HFFc6 (cell line): Measurements from ENCODE around the gene B4GALT5. TPM values are rescaled to one million over a fixed set of nuclear protein-coding genes. Genes with fewer than 3 reads are reported as not detected.
A peak's percentile ranks its signal among the peaks of the same experiment; 100 is the strongest.
"Not testable (repeated sequence)": the region's sequence is repeated elsewhere in the genome, so short reads cannot be mapped to it uniquely, and the experiment has no call there.

Experiments used
- DNase-seq: peaks from one replicate; pipeline ENCODE4 v3.0.0-alpha.2; 2018
- H3K27ac Mint-ChIP-seq: 2 replicates; pipeline ENCODE4 v1.8.0; 2020; ENCODE audit warnings: mild to moderate bottlenecking, mixed read lengths
- H3K27me3 Mint-ChIP-seq: 2 replicates; pipeline ENCODE4 v1.8.0; 2021; ENCODE audit warnings: mild to moderate bottlenecking, moderate library complexity, mixed read lengths; ENCODE audit not compliant: insufficient read depth
- H3K36me3 Mint-ChIP-seq: 2 replicates; pipeline ENCODE4 v1.8.0; 2021; ENCODE audit warnings: low read depth, mixed read lengths
- H3K4me1 Mint-ChIP-seq: 2 replicates; pipeline ENCODE4 v1.8.0; 2020; ENCODE audit warnings: low read depth, mixed read lengths
- H3K4me3 Mint-ChIP-seq: 2 replicates; pipeline ENCODE4 v1.8.0; 2020; ENCODE audit warnings: mild to moderate bottlenecking, moderate library complexity, mixed read lengths
- H3K9me3 Mint-ChIP-seq: 2 replicates; pipeline ENCODE4 v1.8.0; 2020; ENCODE audit warnings: mild to moderate bottlenecking, mixed read lengths
- total RNA-seq, 6 experiments: library from RNA; stranded (reverse); fragmentation: NEBNext Ultra II Directional; extraction: Animal tissue kit (Norgen Biotek cat#: 25700); gene quantifications; 2 replicates in 1 of 6; 3 replicates in 5 of 6; pipeline ENCODE4 v1.2.3, GENCODE V29; 2021
- TF ChIP-seq, protein P1 (sequence below): fragments of 200-600 bp; sonication (generic); IDR thresholded peaks from 2 replicates; pipeline ENCODE4 v1.5.0; 2021; ENCODE audit warnings: antibody characterized with exemption, mild to moderate bottlenecking

B4GALT5 gene
- total RNA-seq, 6 experiments from 2014 or later: 19.7 to 25.0 (median 21.9) TPM

DNA sequence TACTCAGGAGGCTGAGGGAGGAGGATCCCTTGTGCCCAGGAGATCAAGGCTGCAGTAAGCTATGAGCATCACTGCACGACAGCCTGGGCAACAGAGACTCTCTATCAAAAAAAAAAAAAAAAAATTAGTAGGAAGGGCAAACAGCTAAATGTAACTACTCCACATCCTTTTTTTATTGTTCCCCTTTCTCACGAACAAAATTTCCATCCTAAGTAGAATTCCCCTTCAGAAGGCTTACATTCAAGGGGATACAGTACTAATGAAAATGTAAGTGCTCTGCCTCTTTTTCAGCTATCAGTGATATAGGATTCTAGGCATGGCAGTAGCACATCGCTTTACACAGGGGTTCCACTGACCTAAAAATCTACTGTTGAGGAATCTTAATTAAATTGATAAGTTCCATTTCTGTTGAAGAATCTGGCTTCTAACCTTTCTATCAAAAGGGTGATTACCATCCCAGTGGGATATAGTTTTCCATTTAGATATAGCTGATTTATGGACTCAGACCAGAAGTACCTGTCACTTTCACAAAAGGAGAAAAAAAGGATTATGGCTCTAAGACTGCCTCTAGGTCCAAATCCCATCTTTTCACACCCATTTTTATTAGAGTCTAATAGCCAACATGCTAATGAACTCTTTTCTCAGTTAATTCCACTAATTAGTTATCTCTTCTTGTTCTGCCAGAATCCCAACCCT lies 2.6 kb downstream of the B4GALT5 start:
- peak overlapping the region; percentile 93 for H3K4me3 Mint-ChIP-seq
- no peak for DNase-seq
- H3K36me3 Mint-ChIP-seq: no peaks in the 10 kb centered on the region
- no peaks in the 10 kb centered on the region for H3K9me3 Mint-ChIP-seq
- H3K27ac Mint-ChIP-seq: no peak overlapping the region; the same call in 1 of the 2 replicates
- peaks cover 42% of the 10 kb centered on the region for H3K4me1 Mint-ChIP-seq
- TF ChIP-seq, protein P1, sequence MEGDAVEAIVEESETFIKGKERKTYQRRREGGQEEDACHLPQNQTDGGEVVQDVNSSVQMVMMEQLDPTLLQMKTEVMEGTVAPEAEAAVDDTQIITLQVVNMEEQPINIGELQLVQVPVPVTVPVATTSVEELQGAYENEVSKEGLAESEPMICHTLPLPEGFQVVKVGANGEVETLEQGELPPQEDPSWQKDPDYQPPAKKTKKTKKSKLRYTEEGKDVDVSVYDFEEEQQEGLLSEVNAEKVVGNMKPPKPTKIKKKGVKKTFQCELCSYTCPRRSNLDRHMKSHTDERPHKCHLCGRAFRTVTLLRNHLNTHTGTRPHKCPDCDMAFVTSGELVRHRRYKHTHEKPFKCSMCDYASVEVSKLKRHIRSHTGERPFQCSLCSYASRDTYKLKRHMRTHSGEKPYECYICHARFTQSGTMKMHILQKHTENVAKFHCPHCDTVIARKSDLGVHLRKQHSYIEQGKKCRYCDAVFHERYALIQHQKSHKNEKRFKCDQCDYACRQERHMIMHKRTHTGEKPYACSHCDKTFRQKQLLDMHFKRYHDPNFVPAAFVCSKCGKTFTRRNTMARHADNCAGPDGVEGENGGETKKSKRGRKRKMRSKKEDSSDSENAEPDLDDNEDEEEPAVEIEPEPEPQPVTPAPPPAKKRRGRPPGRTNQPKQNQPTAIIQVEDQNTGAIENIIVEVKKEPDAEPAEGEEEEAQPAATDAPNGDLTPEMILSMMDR: no peak
- H3K27me3 Mint-ChIP-seq: no peaks in the 10 kb centered on the region; the same call in none of the 2 replicates

DNA sequence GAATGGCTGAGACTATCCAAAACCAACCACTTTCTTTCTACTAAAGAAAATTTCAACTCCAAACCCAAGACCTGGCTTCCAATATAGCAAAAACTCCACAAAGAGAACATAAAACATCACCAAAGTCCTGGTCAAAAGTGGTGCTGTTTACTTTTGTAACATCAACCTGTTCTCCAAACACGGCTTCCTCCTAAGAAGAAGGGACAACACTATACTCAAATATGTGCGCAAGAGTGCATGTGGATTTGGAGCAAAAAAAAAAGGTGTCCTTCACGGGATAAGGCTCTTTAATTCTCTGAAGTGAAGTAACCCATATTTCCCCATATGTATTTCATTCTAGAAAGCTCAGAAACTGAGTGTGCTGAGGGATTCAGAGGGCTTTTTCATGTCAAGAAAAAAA lies 6.6 kb downstream of the B4GALT5 start:
- peaks cover 2% of the 10 kb centered on the region; the same call in 1 of the 2 replicates for H3K27me3 Mint-ChIP-seq
- TF ChIP-seq, protein P1: no peak
- no peak overlapping the region for H3K4me3 Mint-ChIP-seq
- H3K4me1 Mint-ChIP-seq: peaks cover 31% of the 10 kb centered on the region
- no peaks in the 10 kb centered on the region for H3K36me3 Mint-ChIP-seq
- DNase-seq: no peak
- H3K9me3 Mint-ChIP-seq: no peaks in the 10 kb centered on the region
- no peak overlapping the region for H3K27ac Mint-ChIP-seq

DNA sequence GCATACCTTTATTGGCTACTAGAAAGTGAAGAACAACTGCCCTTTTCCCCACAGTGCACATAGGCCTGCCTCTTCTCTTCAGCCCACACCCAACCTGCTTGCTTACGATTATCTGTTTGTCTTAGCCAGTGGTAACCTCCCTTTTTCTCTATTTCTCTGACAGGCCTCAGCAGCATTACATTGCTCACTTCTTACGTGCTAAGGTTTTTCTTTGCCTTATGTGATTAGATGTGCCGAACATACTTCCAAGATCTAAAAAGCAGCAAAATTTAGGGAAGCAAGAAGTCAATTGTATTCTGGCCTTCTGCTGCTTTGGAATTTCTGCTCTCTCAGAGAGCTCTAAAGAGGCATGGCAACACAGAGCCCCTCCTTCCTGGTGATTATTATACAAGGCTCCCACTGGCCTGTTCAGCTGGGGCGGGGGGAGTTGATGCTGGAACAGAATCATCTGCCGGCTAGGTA lies 7.0 kb downstream of the B4GALT5 start:
- no peak for DNase-seq
- H3K9me3 Mint-ChIP-seq: no peaks in the 10 kb centered on the region
- H3K4me3 Mint-ChIP-seq: no peak overlapping the region
- H3K27me3 Mint-ChIP-seq: peaks cover 2% of the 10 kb centered on the region; the same call in 1 of the 2 replicates
- no peaks in the 10 kb centered on the region for H3K36me3 Mint-ChIP-seq
- no peak overlapping the region; the same call in 1 of the 2 replicates for H3K27ac Mint-ChIP-seq
- TF ChIP-seq, protein P1: no peak
- peaks cover 31% of the 10 kb centered on the region for H3K4me1 Mint-ChIP-seq

DNA sequence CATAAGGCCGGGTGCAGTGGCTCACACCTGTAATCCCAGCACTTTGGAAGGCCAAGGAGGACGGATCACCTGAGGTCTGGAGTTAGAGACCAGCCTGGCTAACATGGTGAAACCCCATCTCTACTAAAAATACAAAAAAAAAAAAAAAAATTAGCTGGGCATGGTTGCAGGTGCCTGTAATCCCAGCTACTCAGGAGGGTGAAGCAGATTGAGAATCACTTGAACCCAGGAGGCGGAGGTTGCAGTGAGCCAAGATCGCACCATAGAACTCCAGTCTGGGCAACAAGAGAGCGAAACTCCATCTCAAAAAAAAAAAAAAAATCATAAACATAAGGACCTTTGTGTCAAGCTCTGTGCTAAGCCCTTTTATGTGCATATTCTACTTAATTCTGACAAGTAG lies 7.8 kb downstream of the B4GALT5 start:
- H3K27me3 Mint-ChIP-seq, H3K9me3 Mint-ChIP-seq, H3K36me3 Mint-ChIP-seq, H3K27ac Mint-ChIP-seq, DNase-seq, H3K4me3 Mint-ChIP-seq: not testable (repeated sequence)
- H3K4me1 Mint-ChIP-seq: peaks cover 31% of the 10 kb centered on the region

DNA sequence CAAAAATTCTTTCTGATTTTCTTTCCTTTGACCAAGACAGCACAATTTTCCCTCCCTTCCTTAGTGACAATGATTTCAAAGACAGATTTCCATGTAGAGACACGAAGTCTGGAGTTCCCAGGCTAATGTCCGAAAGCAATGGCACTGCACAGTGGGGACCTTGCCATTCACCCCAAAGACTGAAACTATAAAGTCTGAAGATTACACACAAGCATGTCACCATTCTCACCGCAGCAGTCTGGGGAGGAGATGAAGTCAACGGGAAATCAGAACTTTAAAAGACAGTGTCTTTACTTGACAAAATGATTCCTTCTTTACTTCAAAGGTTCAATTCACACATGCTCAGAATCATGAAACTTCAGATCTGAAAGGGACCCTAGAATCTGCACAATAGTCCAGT lies 8.3 kb downstream of the B4GALT5 start:
- Mint-ChIP-seq H3K4me3 (no peak overlapping the region), H3K27ac (no peak overlapping the region; the same call in 1 of the 2 replicates), H3K4me1 (peaks cover 31% of the 10 kb centered on the region), H3K27me3 (peaks cover 2% of the 10 kb centered on the region; the same call in 1 of the 2 replicates), H3K9me3 (no peaks in the 10 kb centered on the region), H3K36me3 (no peaks in the 10 kb centered on the region)
- TF ChIP-seq, protein P1: no peak
- no peak for DNase-seq

DNA sequence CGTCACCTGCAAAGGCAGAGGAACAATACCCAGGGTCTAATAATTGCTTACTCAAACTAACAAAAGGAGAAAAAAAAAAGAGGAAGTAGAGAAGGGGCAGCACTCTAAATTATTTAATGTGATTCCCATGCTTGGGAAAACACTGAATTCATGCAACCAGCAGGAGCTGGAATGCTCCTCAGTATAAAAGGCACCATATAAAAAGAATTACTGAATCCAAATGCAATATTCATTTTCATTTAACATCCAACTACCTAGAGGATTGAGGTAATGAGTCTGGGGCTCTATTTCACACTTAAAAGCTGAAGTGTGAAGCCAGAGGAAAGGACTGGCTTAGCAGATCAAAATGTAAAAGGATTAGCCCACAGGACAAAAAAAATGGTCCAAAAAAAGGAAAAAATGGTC lies 8.7 kb downstream of the B4GALT5 start:
- TF ChIP-seq, protein P1: no peak
- H3K4me1 Mint-ChIP-seq: peaks cover 35% of the 10 kb centered on the region
- DNase-seq: no peak
- H3K4me3 Mint-ChIP-seq: no peak overlapping the region
- no peaks in the 10 kb centered on the region for H3K36me3 Mint-ChIP-seq
- H3K27ac Mint-ChIP-seq: no peak overlapping the region
- H3K9me3 Mint-ChIP-seq: no peaks in the 10 kb centered on the region
- H3K27me3 Mint-ChIP-seq: peaks cover 2% of the 10 kb centered on the region; the same call in 1 of the 2 replicates
